Endodermal cell (in vitro differentiated cells): Measurements from ENCODE around the gene MAPK14. TPM values are rescaled to one million over a fixed set of nuclear protein-coding genes. Genes with fewer than 3 reads are reported as not detected.
"Not testable (repeated sequence)": the region's sequence is repeated elsewhere in the genome, so short reads cannot be mapped to it uniquely, and the experiment has no call there.

Experiments used
- DNase-seq: peaks from one replicate; pipeline ENCODE4 v3.0.0-alpha.2; 2017
- H3K27ac ChIP-seq: 2 replicates; pipeline ENCODE4 v1.5.1; 2013; ENCODE audit warnings: mild to moderate bottlenecking, low read depth, low read length, moderate library complexity
- H3K27me3 ChIP-seq: 2 replicates; pipeline ENCODE4 v1.6.1; 2013; ENCODE audit warnings: mild to moderate bottlenecking, low read length, moderate library complexity; ENCODE audit not compliant: insufficient read depth, control insufficient read depth, poor library complexity, severe bottlenecking
- H3K36me3 ChIP-seq: 2 replicates; pipeline ENCODE4 v1.7.0; 2013; ENCODE audit warnings: mild to moderate bottlenecking, low read length, moderate library complexity; ENCODE audit not compliant: control insufficient read depth, insufficient read depth
- H3K4me1 ChIP-seq: one replicate; pipeline ENCODE4 v1.7.0; 2013; ENCODE audit warnings: low read length; ENCODE audit not compliant: control insufficient read depth, insufficient read depth
- H3K4me3 ChIP-seq: 2 replicates; pipeline ENCODE4 v1.5.1; 2013; ENCODE audit warnings: mild to moderate bottlenecking, low read length, moderate library complexity
- H3K9ac ChIP-seq: 2 replicates; pipeline ENCODE4 v1.6.1; 2013; ENCODE audit warnings: mild to moderate bottlenecking, low read length, moderate library complexity; ENCODE audit not compliant: poor library complexity, severe bottlenecking; ENCODE audit errors: extremely low read depth
- H3K9me3 ChIP-seq: 2 replicates; pipeline ENCODE4 v1.6.1; 2013; ENCODE audit warnings: mild to moderate bottlenecking, low read length, moderate library complexity; ENCODE audit not compliant: control insufficient read depth
- H3K27ac Mint-ChIP-seq: 2 replicates; pipeline ENCODE4 v1.8.0; 2020; ENCODE audit warnings: mixed read lengths
- H3K27me3 Mint-ChIP-seq: 2 replicates; pipeline ENCODE4 v1.8.0; 2021; ENCODE audit warnings: mild to moderate bottlenecking, mixed read lengths; ENCODE audit not compliant: insufficient read depth
- H3K36me3 Mint-ChIP-seq: 2 replicates; pipeline ENCODE4 v1.8.0; 2020; ENCODE audit warnings: low read depth, mixed read lengths
- H3K4me1 Mint-ChIP-seq: 2 replicates; pipeline ENCODE4 v1.8.0; 2020; ENCODE audit warnings: mixed read lengths
- H3K4me3 Mint-ChIP-seq: 2 replicates; pipeline ENCODE4 v1.8.0; 2020; ENCODE audit warnings: mild to moderate bottlenecking, moderate library complexity, mixed read lengths
- H3K9me3 Mint-ChIP-seq: 2 replicates; pipeline ENCODE4 v1.8.0; 2020; ENCODE audit warnings: mild to moderate bottlenecking, mixed read lengths
- CTCF ChIP-seq: fragments of 200-600 bp; sonication (generic); conservative IDR thresholded peaks from 2 replicates; pipeline ENCODE4 v1.5.0; 2021; ENCODE audit warnings: antibody characterized with exemption, mild to moderate bottlenecking
- WGBS, 2 experiments: methylation state at CpG; one replicate each; pipeline versions ENCODE4 v1.1.5 to v1.1.7; 2013; ENCODE audit warnings: missing lambda C conversion rate in 2 of 2, mixed read lengths in 1 of 2; ENCODE audit not compliant: insufficient coverage in 1 of 2, insufficient read length in 1 of 2; 5-methylcytosine and 5-hydroxymethylcytosine counted together
- total RNA-seq, 2 donors: library from RNA; stranded (reverse); fragmentation: NEBNext Ultra II Directional in 1 of 2; extraction: Animal tissue kit (Norgen Biotek cat#: 25700) in 1 of 2; gene quantifications; 2 replicates in 1 of 2; 3 replicates in 1 of 2; pipeline ENCODE4 v1.2.1, GENCODE V29; 2021

MAPK14 gene
- total RNA-seq, 2 donors from 2014 or later, result 36.4 to 40.6 TPM

- H3K36me3 ChIP-seq, result no peaks in the 10 kb centered on the region
- no peak overlapping the region for H3K27ac ChIP-seq
- DNase-seq, result no peak
- no peak overlapping the region for H3K4me3 Mint-ChIP-seq
- H3K9me3 Mint-ChIP-seq, result no peaks in the 10 kb centered on the region
- H3K27me3 ChIP-seq, result no peaks in the 10 kb centered on the region
- H3K27ac Mint-ChIP-seq, result peak overlapping the region; percentile 31
- no peaks in the 10 kb centered on the region for H3K27me3 Mint-ChIP-seq
- no peak overlapping the region for H3K4me3 ChIP-seq
- peaks cover 3% of the 10 kb centered on the region for H3K4me1 ChIP-seq
- H3K9me3 ChIP-seq, result no peaks in the 10 kb centered on the region
- no peak for TF ChIP-seq CTCF
- no peak overlapping the region for H3K9ac ChIP-seq
- peaks cover 18% of the 10 kb centered on the region for H3K4me1 Mint-ChIP-seq
- H3K36me3 Mint-ChIP-seq, result no peaks in the 10 kb centered on the region
- WGBS, 2 experiments, result 64 to 72% methylated on average over 2 to 4 of the region's 4 CpGs
Measured at GRCh38 chr6:35984701-35985100, 42.9 kb upstream of the MAPK14 start.

- H3K27me3 Mint-ChIP-seq, H3K4me3 Mint-ChIP-seq, H3K27me3 ChIP-seq, H3K9me3 ChIP-seq, H3K4me1 Mint-ChIP-seq, H3K4me3 ChIP-seq, H3K9me3 Mint-ChIP-seq, H3K27ac Mint-ChIP-seq, H3K4me1 ChIP-seq, DNase-seq, H3K36me3 Mint-ChIP-seq, H3K27ac ChIP-seq, H3K9ac ChIP-seq, H3K36me3 ChIP-seq: not testable (repeated sequence)
- 96 to 100% methylated on average over 1 to 9 of the region's 9 CpGs for WGBS, 2 experiments
Measured at GRCh38 chr6:35988047-35988446, 39.6 kb upstream of the MAPK14 start.

- Histone ChIP-seq H3K9me3 (no peaks in the 10 kb centered on the region), H3K4me1 (no peaks in the 10 kb centered on the region), H3K4me3 (no peak overlapping the region), H3K36me3 (no peaks in the 10 kb centered on the region), H3K27me3 (no peaks in the 10 kb centered on the region), H3K27ac (no peak overlapping the region), H3K9ac (no peak overlapping the region)
- Mint-ChIP-seq H3K27me3 (peaks cover 3% of the 10 kb centered on the region), H3K27ac (no peak overlapping the region), H3K4me1 (no peaks in the 10 kb centered on the region), H3K36me3 (no peaks in the 10 kb centered on the region), H3K4me3 (no peak overlapping the region), H3K9me3 (no peaks in the 10 kb centered on the region)
- DNase-seq, result no peak
- 67 to 81% methylated on average over 1 to 3 of the region's 3 CpGs for WGBS, 2 experiments
- TF ChIP-seq CTCF, result no peak
Measured at GRCh38 chr6:35993150-35993549, 34.5 kb upstream of the MAPK14 start.

- Mint-ChIP-seq H3K9me3 (no peaks in the 10 kb centered on the region), H3K4me3 (no peak overlapping the region), H3K27me3 (peaks cover 4% of the 10 kb centered on the region), H3K36me3 (no peaks in the 10 kb centered on the region), H3K4me1 (no peaks in the 10 kb centered on the region), H3K27ac (no peak overlapping the region)
- TF ChIP-seq CTCF, result no peak
- H3K27me3 ChIP-seq, result no peaks in the 10 kb centered on the region
- no peak overlapping the region for H3K4me3 ChIP-seq
- H3K4me1 ChIP-seq, result no peaks in the 10 kb centered on the region
- no peaks in the 10 kb centered on the region for H3K36me3 ChIP-seq
- WGBS, 2 experiments, result 87% methylated on average over 1 of the region's 1 CpG; no CpG with 5 or more reads in 1 of the 2 experiments
- no peaks in the 10 kb centered on the region for H3K9me3 ChIP-seq
- H3K27ac ChIP-seq, result no peak overlapping the region
- no peak for DNase-seq
- no peak overlapping the region for H3K9ac ChIP-seq
Measured at GRCh38 chr6:36000451-36000850, 27.2 kb upstream of the MAPK14 start.
